ENCODE results near the gene BCAS4. TPM values are rescaled to one million over a fixed set of nuclear protein-coding genes. Genes with fewer than 3 reads are reported as not detected.

Gene BCAS4
- total RNA-seq, 2 experiments from 2014 or later = 19.0 to 20.9 TPM

DNA sequence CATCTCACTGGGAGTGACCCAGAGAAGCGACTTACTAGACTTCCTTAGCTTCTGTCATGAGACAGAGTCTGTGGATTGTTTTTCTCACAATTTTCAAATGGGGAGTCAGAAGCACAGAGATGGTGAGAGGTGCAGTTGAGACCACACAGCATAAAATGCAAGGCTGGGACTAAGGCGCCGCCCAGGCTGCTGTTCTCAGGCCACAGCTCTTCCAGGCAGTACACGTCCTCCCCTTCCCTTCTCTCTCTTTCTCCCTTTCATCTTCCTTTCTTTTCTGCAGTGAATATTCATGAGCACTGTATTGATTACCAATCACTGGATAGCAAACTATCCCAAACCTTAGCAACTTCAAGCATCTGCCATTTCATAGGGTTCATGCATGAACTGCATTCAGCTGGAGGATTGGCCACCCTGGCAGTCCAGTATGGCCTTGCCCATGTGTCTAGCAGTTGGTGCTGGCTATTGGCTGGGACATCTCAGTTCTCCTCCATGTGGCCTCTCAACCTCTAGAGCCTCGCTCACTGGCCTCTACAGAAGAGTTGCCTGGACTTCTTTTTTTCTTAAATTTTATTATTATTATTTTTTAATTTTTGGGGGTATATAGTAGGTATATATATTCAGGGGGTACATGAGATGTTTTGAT is 11.4 kb downstream of the BCAS4 start:
- Histone ChIP-seq H3K4me1 (ENCODE audit: insufficient read depth, low read length) (peaks cover 18% of the 10 kb centered on the region), H3K4me3 (ENCODE audit: low read length) (no peak overlapping the region), H3K27me3 (ENCODE audit: control insufficient read depth in 1 of 2, insufficient read depth in 2 of 2, low read length in 2 of 2) (no peaks in the 10 kb centered on the region), H3K27ac (ENCODE audit: low read depth in 1 of 2, low read length in 2 of 2) (no peak overlapping the region), H3K36me3 (ENCODE audit: insufficient read depth, low read length) (no peaks in the 10 kb centered on the region), H3K9me3 (ENCODE audit: control insufficient read depth in 1 of 2, insufficient read depth in 1 of 2, low read length in 2 of 2) (no peaks in the 10 kb centered on the region)
- intact Hi-C loops (cut with DNase I, micrococcal nuclease) = no loop called here
- ChIA-PET CTCF (interaction anchor here (1.0 to 2.3 kb wide), 2 partner anchors 11 to 16 kb away, joined by 3 to 9 read pairs; partner anchors contain the start of gene BCAS4), POLR2A (interaction anchor here (1.0 to 1.1 kb wide), 2 partner anchors 11 kb away, joined by 3 to 6 read pairs; partner anchors contain the start of gene BCAS4)
- no peak overlapping the region for H3K4me3 Mint-ChIP-seq
- no peak for DNase-seq
- ATAC-seq (ENCODE audit: poor library complexity) = no peak
- H3K27me3 Mint-ChIP-seq = no peaks in the 10 kb centered on the region
- peaks cover 44% of the 10 kb centered on the region for H3K4me1 Mint-ChIP-seq (ENCODE audit: low read depth)
- H3K27ac Mint-ChIP-seq = peak overlapping the region; percentile 86
- H3K9me3 Mint-ChIP-seq = no peaks in the 10 kb centered on the region
- TF ChIP-seq, protein P1, sequence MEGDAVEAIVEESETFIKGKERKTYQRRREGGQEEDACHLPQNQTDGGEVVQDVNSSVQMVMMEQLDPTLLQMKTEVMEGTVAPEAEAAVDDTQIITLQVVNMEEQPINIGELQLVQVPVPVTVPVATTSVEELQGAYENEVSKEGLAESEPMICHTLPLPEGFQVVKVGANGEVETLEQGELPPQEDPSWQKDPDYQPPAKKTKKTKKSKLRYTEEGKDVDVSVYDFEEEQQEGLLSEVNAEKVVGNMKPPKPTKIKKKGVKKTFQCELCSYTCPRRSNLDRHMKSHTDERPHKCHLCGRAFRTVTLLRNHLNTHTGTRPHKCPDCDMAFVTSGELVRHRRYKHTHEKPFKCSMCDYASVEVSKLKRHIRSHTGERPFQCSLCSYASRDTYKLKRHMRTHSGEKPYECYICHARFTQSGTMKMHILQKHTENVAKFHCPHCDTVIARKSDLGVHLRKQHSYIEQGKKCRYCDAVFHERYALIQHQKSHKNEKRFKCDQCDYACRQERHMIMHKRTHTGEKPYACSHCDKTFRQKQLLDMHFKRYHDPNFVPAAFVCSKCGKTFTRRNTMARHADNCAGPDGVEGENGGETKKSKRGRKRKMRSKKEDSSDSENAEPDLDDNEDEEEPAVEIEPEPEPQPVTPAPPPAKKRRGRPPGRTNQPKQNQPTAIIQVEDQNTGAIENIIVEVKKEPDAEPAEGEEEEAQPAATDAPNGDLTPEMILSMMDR (IDR thresholded peaks at IDR 0.05) = no peak
- H3K36me3 Mint-ChIP-seq (ENCODE audit: low read depth) = no peaks in the 10 kb centered on the region

DNA sequence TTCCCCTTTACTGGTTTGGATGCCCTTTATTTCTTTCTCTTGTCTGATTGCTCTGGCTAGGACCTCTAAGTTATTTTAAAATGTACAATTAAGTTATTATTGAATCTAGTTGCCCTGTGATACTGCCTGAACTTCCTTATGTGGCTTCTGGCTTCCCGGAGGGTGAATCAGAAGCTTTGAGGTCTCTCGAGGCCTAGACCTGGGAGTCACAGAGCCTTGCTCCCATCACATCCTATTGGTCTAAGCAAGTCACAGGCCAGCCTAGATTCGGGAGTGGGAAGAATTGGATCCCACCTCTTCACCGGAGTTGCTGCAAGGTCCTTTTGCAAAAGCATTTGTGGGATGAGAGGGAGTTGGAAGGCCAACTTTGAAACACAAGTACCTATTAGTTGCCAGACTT is 15.2 kb downstream of the BCAS4 start:
- Mint-ChIP-seq H3K9me3 (no peaks in the 10 kb centered on the region), H3K36me3 (ENCODE audit: low read depth) (no peaks in the 10 kb centered on the region), H3K4me1 (ENCODE audit: low read depth) (peaks cover 47% of the 10 kb centered on the region), H3K4me3 (no peak overlapping the region), H3K27me3 (no peaks in the 10 kb centered on the region), H3K27ac (no peak overlapping the region)
- peaks cover 2% of the 10 kb centered on the region for H3K36me3 ChIP-seq (ENCODE audit: insufficient read depth, low read length)
- no peak overlapping the region for H3K27ac ChIP-seq (ENCODE audit: low read depth in 1 of 2, low read length in 2 of 2)
- ATAC-seq (ENCODE audit: poor library complexity) (no peak), DNase-seq (no peak)
- H3K4me3 ChIP-seq (ENCODE audit: low read length) = no peak overlapping the region
- CTCF ChIA-PET = interaction anchor here (1.7 kb wide), 1 partner anchor 15 kb away, joined by 5 read pairs; the partner anchor contains the start of gene BCAS4
- intact Hi-C loops (cut with DNase I, micrococcal nuclease) = no loop called here
- POLR2A ChIA-PET = no interaction called here
- H3K4me1 ChIP-seq (ENCODE audit: insufficient read depth, low read length) = peaks cover 11% of the 10 kb centered on the region
- no peaks in the 10 kb centered on the region for H3K9me3 ChIP-seq (ENCODE audit: control insufficient read depth in 1 of 2, insufficient read depth in 1 of 2, low read length in 2 of 2)
- TF ChIP-seq, protein P1 (IDR thresholded peaks at IDR 0.05) = no peak
- no peaks in the 10 kb centered on the region for H3K27me3 ChIP-seq (ENCODE audit: control insufficient read depth in 1 of 2, insufficient read depth in 2 of 2, low read length in 2 of 2)

DNA sequence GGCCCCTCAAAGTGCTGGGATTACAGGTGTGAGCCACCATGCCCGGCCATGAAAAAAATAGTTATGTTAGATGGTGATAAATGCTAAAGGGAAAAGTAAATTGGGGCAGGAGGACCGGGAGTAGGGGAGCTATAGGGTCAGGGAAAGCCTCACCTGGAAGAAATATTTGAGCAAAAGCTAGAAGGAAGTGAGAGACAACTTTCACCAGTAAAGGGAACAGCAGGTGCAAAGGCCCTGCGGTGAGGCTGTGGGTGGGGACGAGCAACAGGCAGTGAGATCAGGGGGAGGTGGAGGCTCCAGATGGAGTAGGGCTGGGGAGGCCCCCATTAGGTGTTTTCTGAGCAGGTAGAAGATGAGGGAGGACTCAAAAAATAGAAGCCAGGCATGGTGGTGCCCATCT is 16.0 kb downstream of the BCAS4 start:
- Histone ChIP-seq H3K27ac (ENCODE audit: low read depth in 1 of 2, low read length in 2 of 2) (no peak overlapping the region), H3K4me1 (ENCODE audit: insufficient read depth, low read length) (peaks cover 11% of the 10 kb centered on the region), H3K9me3 (ENCODE audit: control insufficient read depth in 1 of 2, insufficient read depth in 1 of 2, low read length in 2 of 2) (no peaks in the 10 kb centered on the region), H3K27me3 (ENCODE audit: control insufficient read depth in 1 of 2, insufficient read depth in 2 of 2, low read length in 2 of 2) (no peaks in the 10 kb centered on the region), H3K4me3 (ENCODE audit: low read length) (no peak overlapping the region), H3K36me3 (ENCODE audit: insufficient read depth, low read length) (peaks cover 2% of the 10 kb centered on the region)
- H3K4me1 Mint-ChIP-seq (ENCODE audit: low read depth) = peaks cover 49% of the 10 kb centered on the region
- CTCF ChIA-PET = interaction anchor here (0.5 to 1.7 kb wide), 3 partner anchors 16 to 118 kb away, joined by 3 to 5 read pairs (median 3); partner anchors contain the start of gene BCAS4
- POLR2A ChIA-PET = interaction anchor here (1.0 kb wide), 1 partner anchor 17 kb away, joined by 3 read pairs; no protein-coding TSS in a partner anchor
- H3K27ac Mint-ChIP-seq = peak overlapping the region; percentile 12
- TF ChIP-seq, protein P1 (IDR thresholded peaks at IDR 0.05) = no peak
- H3K9me3 Mint-ChIP-seq = no peaks in the 10 kb centered on the region
- H3K36me3 Mint-ChIP-seq (ENCODE audit: low read depth) = peaks cover 3% of the 10 kb centered on the region
- ATAC-seq (ENCODE audit: poor library complexity) = no peak
- intact Hi-C loops (cut with DNase I, micrococcal nuclease) = no loop called here
- no peak for DNase-seq
- no peak overlapping the region for H3K4me3 Mint-ChIP-seq
- no peaks in the 10 kb centered on the region for H3K27me3 Mint-ChIP-seq

Measured in CD4-positive, alpha-beta T cell (primary cell).